Esophagus squamous epithelium (tissue), 4 donors: ENCODE measurements around the gene RERE.

Source experiments
- CTCF ChIP-seq, 6 experiments: fragments of 450-650 bp in 4 of 6; fragments of 200-600 bp in 2 of 6; sonication (generic) in 2 of 6; IDR thresholded peaks; one replicate each; pipeline ENCODE4 v1.5.1; 2016 to 2019; ENCODE audit warnings: antibody characterized with exemption in 6 of 6, mild to moderate bottlenecking in 4 of 6, moderate library complexity in 4 of 6
- POLR2A ChIP-seq, 4 donors: fragments of 450-650 bp; IDR thresholded peaks; one replicate each; pipeline ENCODE4 v1.6.1; 2017; ENCODE audit warnings: antibody characterized with exemption in 4 of 4, mild to moderate bottlenecking in 4 of 4, moderate library complexity in 3 of 4

DNA sequence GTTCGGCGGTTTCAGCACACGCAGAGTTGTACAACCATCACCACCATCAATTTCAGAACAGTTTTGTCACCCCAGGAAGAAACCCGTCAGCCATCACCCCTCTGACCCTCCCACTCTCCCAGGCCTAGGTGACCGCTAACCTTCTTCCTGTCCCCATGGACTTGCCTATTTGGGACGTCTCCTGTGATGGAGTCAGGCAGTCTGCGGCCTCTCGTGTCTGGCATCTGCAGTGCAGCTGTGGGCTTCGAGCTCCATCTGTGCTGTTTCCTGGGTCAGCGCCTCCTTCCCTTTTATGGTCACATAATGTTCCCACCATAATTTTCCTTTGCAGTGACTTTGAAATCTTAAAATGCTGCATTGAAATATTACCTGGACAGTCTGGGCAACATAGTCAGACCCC is 475.1 kb downstream of the RERE start:
- TF ChIP-seq CTCF (IDR thresholded peaks at IDR 0.05) (peak in 2 of 6 experiments; percentile 3 to 11), POLR2A (IDR thresholded peaks at IDR 0.05) (no peak)
